Esophagus muscularis mucosa (tissue), 3 donors: ENCODE data around the gene MYO16.

Experiments
- CTCF ChIP-seq, 3 experiments: fragments of 200-600 bp in 2 of 3; fragments of 450-650 bp in 1 of 3; sonication (generic) in 2 of 3; IDR thresholded peaks; one replicate each; pipeline ENCODE4 v1.5.1; 2017 to 2019; ENCODE audit warnings: antibody characterized with exemption in 3 of 3, mild to moderate bottlenecking in 2 of 3, moderate library complexity in 1 of 3
- POLR2A ChIP-seq: fragments of 450-650 bp; IDR thresholded peaks from one replicate; pipeline ENCODE4 v1.6.1; 2017; ENCODE audit warnings: antibody characterized with exemption, moderate library complexity, mild to moderate bottlenecking, low read depth

GRCh38 chr13:108813587-108814170 lies 184.3 kb downstream of the MYO16 start:
- TF ChIP-seq CTCF (IDR thresholded peaks at IDR 0.05) (no peak), POLR2A (no peak)
